Heart right ventricle (tissue), 16 donors: ENCODE measurements around the gene PYCR2. TPM values are rescaled to one million over a fixed set of nuclear protein-coding genes. Genes with fewer than 3 reads are reported as not detected.

Experiments used
- ATAC-seq, 8 donors: fragments of 200-7000 bp; cut with Tn5 transposase; one replicate each; pipeline ENCODE4 v1.9.1; 2020; ENCODE audit warnings: mild to moderate bottlenecking in 8 of 8, moderate library complexity in 8 of 8, moderate number of reproducible peaks in 1 of 8
- DNase-seq, 2 donors: peaks; one replicate each; pipeline ENCODE4 v3.0.0-alpha.2; 2020
- H3K27ac ChIP-seq, 10 donors: fragments of 200-600 bp; sonication (generic) in 2 of 10; one replicate each; pipeline versions ENCODE4 v1.5.0 to v1.8.0; 2020 to 2022; ENCODE audit warnings: mild to moderate bottlenecking in 3 of 10
- H3K27me3 ChIP-seq, 7 donors: fragments of 200-600 bp; one replicate each; pipeline ENCODE4 v1.8.0; 2021 to 2022; ENCODE audit warnings: mild to moderate bottlenecking in 2 of 7
- H3K36me3 ChIP-seq, 9 donors: fragments of 200-600 bp; sonication (generic) in 1 of 9; one replicate each; pipeline versions ENCODE4 v1.5.0 to v1.8.0; 2020 to 2022; ENCODE audit warnings: mild to moderate bottlenecking in 2 of 9
- H3K4me1 ChIP-seq, 9 donors: fragments of 200-600 bp; sonication (generic) in 1 of 9; one replicate each; pipeline versions ENCODE4 v1.5.0 to v1.8.0; 2020 to 2022; ENCODE audit warnings: mild to moderate bottlenecking in 4 of 9
- H3K4me3 ChIP-seq, 10 donors: fragments of 200-600 bp; sonication (generic) in 2 of 10; one replicate each; pipeline versions ENCODE4 v1.5.0 to v1.8.0; 2020 to 2022; ENCODE audit warnings: mild to moderate bottlenecking in 7 of 10, moderate library complexity in 2 of 10
- H3K9me3 ChIP-seq, 11 donors: fragments of 200-600 bp in 10 of 11; sonication (generic) in 2 of 11; one replicate each; pipeline versions ENCODE4 v1.5.0 to v1.8.0; 2013 to 2022; ENCODE audit warnings: mild to moderate bottlenecking in 2 of 11, control low read depth in 1 of 11, moderate library complexity in 1 of 11
- WGBS, 2 donors: extraction: QIAGEN DNeasy Blood & Tissue Kit; methylation state at CpG; one replicate each; pipeline ENCODE4 v1.1.7; 2013; ENCODE audit warnings: inconsistent platforms in 1 of 2; 5-methylcytosine and 5-hydroxymethylcytosine counted together
- intact Hi-C, 10 donors: fragments of 100-400 bp; cut with DNase I; formaldehyde crosslinking; loops; one replicate each; pipeline versions ENCODE4 v1.11.1 to v1.14.2; 2022
- polyA plus RNA-seq, 2 donors: library from polyadenylated mRNA; stranded (reverse); fragments of 200-250 nt; gene quantifications; one replicate each; pipeline ENCODE4 v1.2.3, GENCODE V29; 2013
- total RNA-seq, 10 donors: library from RNA; stranded (reverse); fragmentation: NEBNext Ultra II Directional in 3 of 10; extraction: Animal tissue kit (Norgen Biotek cat#: 25700) in 3 of 10; gene quantifications; one replicate each; pipeline versions ENCODE4 v1.2.1 to v1.2.4, GENCODE V29; 2021 to 2023
- TF ChIP-seq, protein P1 (sequence below), 9 donors: fragments of 200-600 bp; sonication (generic) in 2 of 9; IDR thresholded peaks; one replicate each; pipeline versions ENCODE4 v1.5.0 to v1.8.0; 2021 to 2022; ENCODE audit warnings: antibody characterized with exemption in 9 of 9, mild to moderate bottlenecking in 5 of 9, moderate library complexity in 1 of 9
- donor health status: Arrhythmogenic right ventricular cardiomyopathy.
- donor health status: ischemic (EF 13 %, LVEDD 7.1; RV severe dilation, severe dysfunction).
- donor health status: healthy with polysubstance abuse.
- donor health status: DM: no; HTN: yes; CAD: no.
- donor health status: DM: no; HTN: no; CAD: no.
- donor health status: ischemic (EF 25% LVEDD 6.9; RV normal size, moderate dysfunction).
- donor health status: ischemic (EF 25% LVEDD 5.7; RV mildly dilated, moderate dysfunction).
- donor health status: healthy.
- donor health status: DM: yes; HTN: yes; CAD: no.
- donor health status: Ischemic cardiomyopathy.
- donor health status: ischemic (EF 35%, LVEDD 5.7; RV mildly dilated, moderate dysfunction).
- donor health status: nonischemic (EF 11% LVEDD 7.7; RV severe dilation, severe dysfunction).
- donor health status: DM: yes; HTN: yes; CAD: no.
- donor health status: PGD.
- donor health status: ischemic (EF 29% LVEDD 5.4; RV normal size, mild dysfunction).
- donor health status: nonischemic (EF 23%, LVEDD 6.1; RV moderate dilation, normal function).

PYCR2 gene
- total and polyA plus RNA-seq, 12 donors, result 42.5 to 96.0 (median 62.7) TPM

DNA sequence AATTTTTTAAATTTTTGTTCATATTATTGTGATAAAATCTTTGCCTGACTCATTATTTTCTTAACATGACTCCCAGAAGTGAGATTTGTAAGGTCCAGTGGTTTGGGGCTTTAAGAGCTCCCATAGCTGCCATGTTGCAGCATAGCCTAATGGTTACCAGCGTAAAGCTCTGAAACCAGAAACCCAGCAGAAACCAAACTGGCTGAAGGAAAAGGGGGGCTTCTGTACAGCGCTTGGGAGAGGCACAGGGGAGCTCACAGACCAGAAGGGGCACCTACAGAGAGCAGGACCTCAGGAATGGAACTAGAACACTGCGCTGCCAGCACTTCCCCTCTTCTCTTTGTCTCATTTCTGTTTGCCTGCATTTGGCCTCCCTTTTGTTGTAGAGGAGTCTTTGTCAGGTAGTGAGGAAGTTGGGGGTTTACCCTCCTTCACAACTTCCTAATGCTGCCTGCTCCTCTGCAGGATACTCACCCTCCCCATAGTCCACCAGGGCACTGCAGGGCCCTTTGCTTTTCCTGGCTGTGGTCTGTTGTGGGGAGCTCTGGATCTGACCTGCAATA is 2.6 kb upstream of the PYCR2 start:
- Histone ChIP-seq H3K9me3 (no peaks in the 10 kb centered on the region), H3K27me3 (no peaks in the 10 kb centered on the region), H3K36me3 (peaks cover 0 to 9% (median 0%) of the 10 kb centered on the region in 9 donors), H3K4me1 (peaks cover 5 to 25% (median 18%) of the 10 kb centered on the region in 9 donors), H3K27ac (no peak overlapping the region), H3K4me3 (no peak overlapping the region)
- ATAC-seq (no peak), DNase-seq (no peak)
- WGBS, 2 donors, result 91 to 97% methylated on average over 3 of the region's 3 CpGs
- TF ChIP-seq, protein P1, sequence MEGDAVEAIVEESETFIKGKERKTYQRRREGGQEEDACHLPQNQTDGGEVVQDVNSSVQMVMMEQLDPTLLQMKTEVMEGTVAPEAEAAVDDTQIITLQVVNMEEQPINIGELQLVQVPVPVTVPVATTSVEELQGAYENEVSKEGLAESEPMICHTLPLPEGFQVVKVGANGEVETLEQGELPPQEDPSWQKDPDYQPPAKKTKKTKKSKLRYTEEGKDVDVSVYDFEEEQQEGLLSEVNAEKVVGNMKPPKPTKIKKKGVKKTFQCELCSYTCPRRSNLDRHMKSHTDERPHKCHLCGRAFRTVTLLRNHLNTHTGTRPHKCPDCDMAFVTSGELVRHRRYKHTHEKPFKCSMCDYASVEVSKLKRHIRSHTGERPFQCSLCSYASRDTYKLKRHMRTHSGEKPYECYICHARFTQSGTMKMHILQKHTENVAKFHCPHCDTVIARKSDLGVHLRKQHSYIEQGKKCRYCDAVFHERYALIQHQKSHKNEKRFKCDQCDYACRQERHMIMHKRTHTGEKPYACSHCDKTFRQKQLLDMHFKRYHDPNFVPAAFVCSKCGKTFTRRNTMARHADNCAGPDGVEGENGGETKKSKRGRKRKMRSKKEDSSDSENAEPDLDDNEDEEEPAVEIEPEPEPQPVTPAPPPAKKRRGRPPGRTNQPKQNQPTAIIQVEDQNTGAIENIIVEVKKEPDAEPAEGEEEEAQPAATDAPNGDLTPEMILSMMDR (IDR thresholded peaks at IDR 0.05), result no peak
- intact Hi-C loops, result no loop called here

DNA sequence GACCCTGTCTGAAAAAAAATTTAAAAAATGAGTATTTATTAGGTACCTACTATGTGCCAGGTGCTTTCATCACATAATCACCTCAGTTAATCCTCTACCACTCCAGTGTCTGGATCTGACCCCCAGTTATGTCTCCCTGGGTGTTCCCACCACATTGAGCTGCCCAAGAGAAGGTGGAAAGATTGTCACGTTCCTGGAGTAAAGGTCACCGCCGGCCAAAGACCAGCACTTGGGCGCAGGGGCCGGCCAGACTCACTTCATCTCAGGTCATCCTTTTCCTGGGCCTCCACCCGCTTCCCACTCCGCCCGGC is 714 bp downstream of the PYCR2 start:
- DNase-seq, result no peak
- TF ChIP-seq, protein P1 (IDR thresholded peaks at IDR 0.05), result no peak
- WGBS, 2 donors, result 3 to 4% methylated on average over 8 of the region's 8 CpGs
- Histone ChIP-seq H3K27ac (peak overlapping the region; percentile 74 to 98 (median 93)), H3K4me3 (peak overlapping the region; percentile 63 to 95 (median 82)), H3K4me1 (peaks cover 5 to 45% (median 27%) of the 10 kb centered on the region in 9 donors), H3K36me3 (peaks cover 0 to 39% (median 0%) of the 10 kb centered on the region in 9 donors), H3K27me3 (no peaks in the 10 kb centered on the region), H3K9me3 (no peaks in the 10 kb centered on the region)
- peak in 2 of 8 donors; percentile 1 to 6 for ATAC-seq
- intact Hi-C loops, result loop anchor here in 2 of 10 donors (5.0 kb wide), 2 partner anchors 49 to 54 kb away; no protein-coding TSS in a partner anchor

DNA sequence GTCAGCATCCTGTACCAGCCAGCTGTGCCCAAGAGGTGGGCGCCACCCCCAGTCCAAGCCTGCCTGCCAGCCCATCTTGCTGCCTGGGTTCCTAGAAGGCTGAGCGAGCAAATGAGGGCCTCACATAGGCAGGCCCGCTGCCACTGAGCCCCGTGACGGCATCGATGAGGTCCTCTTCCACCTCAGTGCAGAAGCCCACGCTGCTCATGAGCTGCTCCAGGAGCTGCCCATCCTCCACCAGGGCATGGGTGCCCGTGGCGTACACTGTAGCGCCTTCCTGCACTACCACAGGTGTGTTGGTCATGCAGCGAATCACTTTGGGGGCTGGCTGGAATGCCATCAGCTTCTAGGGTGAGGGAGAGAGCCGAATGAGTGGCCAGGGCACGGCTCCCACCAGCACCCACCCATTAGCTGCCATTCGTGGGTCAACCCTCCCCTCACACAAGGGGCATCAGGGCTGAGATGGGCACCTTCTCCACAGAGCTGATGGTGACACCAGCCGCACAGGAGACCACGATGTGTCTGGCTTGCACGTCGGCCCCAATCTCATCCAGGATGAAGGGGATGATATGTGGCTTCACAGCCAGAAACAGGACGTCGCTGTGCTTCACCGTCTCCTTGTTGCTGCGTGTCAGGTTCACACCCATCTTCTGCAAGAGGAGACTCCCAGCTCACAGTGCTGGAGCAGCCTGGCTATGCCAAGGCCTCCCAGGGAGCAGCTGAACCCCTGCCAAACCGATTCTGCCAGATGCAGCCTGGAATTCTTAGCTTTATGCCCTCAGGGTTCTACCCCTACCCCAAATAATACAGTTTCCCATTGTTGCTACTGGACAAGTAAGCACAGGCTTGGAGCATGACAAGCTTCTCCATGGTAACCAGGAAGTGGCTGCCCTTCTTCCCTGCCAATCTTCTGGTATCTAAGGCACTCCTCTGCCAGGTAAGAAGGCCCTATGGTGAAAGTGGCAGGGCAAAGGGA is 2.0 kb downstream of the PYCR2 start:
- Histone ChIP-seq H3K36me3 (peaks cover 0 to 52% (median 8%) of the 10 kb centered on the region in 9 donors), H3K4me3 (no peak overlapping the region), H3K9me3 (no peaks in the 10 kb centered on the region), H3K27ac (no peak overlapping the region), H3K4me1 (peaks cover 5 to 45% (median 27%) of the 10 kb centered on the region in 9 donors), H3K27me3 (no peaks in the 10 kb centered on the region)
- DNase-seq (no peak), ATAC-seq (no peak)
- TF ChIP-seq, protein P1 (IDR thresholded peaks at IDR 0.05), result no peak
- intact Hi-C loops, result loop anchor here in 2 of 10 donors (5.0 kb wide), 2 partner anchors 50 to 55 kb away; no protein-coding TSS in a partner anchor
- WGBS, 2 donors, result 93 to 95% methylated on average over 23 of the region's 23 CpGs

DNA sequence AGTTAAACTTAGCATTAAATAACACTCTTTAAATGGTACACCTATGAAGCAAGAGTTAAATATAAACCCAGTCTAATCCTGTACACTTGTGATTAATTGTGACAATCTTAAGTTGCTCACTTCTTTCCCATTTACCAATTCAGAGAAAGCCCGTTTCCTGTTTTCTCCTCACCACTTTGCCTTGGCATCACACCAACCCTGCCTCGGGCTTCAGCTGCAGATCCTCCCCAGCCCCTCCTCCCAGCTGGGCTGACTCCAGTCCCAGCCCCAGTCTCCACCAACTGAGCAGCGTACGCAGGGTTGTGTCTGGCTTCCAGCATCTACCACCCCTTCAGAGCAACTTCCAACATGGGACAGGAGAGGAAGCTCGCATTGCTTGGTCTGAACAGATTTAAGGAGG is 4.1 kb downstream of the PYCR2 start:
- WGBS, 2 donors, result 30 to 39% methylated on average over 5 of the region's 5 CpGs
- Histone ChIP-seq H3K4me1 (peaks cover 5 to 43% (median 27%) of the 10 kb centered on the region in 9 donors), H3K27me3 (no peaks in the 10 kb centered on the region), H3K36me3 (peaks cover 0 to 72% (median 8%) of the 10 kb centered on the region in 9 donors), H3K4me3 (no peak overlapping the region), H3K27ac (peak overlapping the region in 4 of 10 donors; percentile 7 to 49 (median 30)), H3K9me3 (no peaks in the 10 kb centered on the region)
- TF ChIP-seq, protein P1 (IDR thresholded peaks at IDR 0.05), result no peak
- intact Hi-C loops, result loop anchor here in 4 of 10 donors (5.0 to 10.0 kb wide), 4 partner anchors 38 to 57 kb away; partner anchors contain the start of gene TMEM63A (in 1 of the 4)
- peak; percentile 67 to 69 for DNase-seq
- ATAC-seq, result peak in 2 of 8 donors; percentile 11 to 15
